Activated naive CD4-positive, alpha-beta T cell treated with anti-CD3 and anti-CD28 coated beads for 36 hours (primary cell): ENCODE results near the gene ISLR. TPM values are rescaled to one million over a fixed set of nuclear protein-coding genes. Genes with fewer than 3 reads are reported as not detected.
"Not testable (repeated sequence)": the region's sequence is repeated elsewhere in the genome, so short reads cannot be mapped to it uniquely, and the experiment has no call there.

ENCODE experiments used
- CTCF ChIA-PET: fragments of 350-600 bp; sonication (Branson Sonifier 250); formaldehyde crosslinking; loops from one replicate; lab custom pipeline; 2021; ENCODE audit warnings: antibody characterized with exemption; lab: Charles Lee
- DNase-seq: peaks from one replicate; pipeline ENCODE4 v3.0.0-alpha.2; 2020
- H3K27ac Mint-ChIP-seq: one replicate; pipeline ENCODE4 v1.8.0; 2021; ENCODE audit warnings: mild to moderate bottlenecking, mixed read lengths
- H3K27me3 Mint-ChIP-seq: one replicate; pipeline ENCODE4 v1.8.0; 2021; ENCODE audit warnings: low read depth, mixed read lengths
- H3K36me3 Mint-ChIP-seq: one replicate; pipeline ENCODE4 v1.8.0; 2021; ENCODE audit warnings: low read depth, mixed read lengths
- H3K4me1 Mint-ChIP-seq: one replicate; pipeline ENCODE4 v1.8.0; 2021; ENCODE audit warnings: low read depth, mixed read lengths
- H3K4me3 Mint-ChIP-seq: one replicate; pipeline ENCODE4 v1.8.0; 2021; ENCODE audit warnings: mild to moderate bottlenecking, moderate library complexity, mixed read lengths
- H3K9me3 Mint-ChIP-seq: one replicate; pipeline ENCODE4 v1.8.0; 2021; ENCODE audit warnings: mixed read lengths
- intact Hi-C: fragments of 100-400 bp; cut with micrococcal nuclease; formaldehyde crosslinking; loops from one replicate; pipeline ENCODE4 v1.15.1; 2023
- total RNA-seq, 2 experiments: library from RNA; stranded (reverse); gene quantifications; one replicate each; pipeline ENCODE4 v1.2.3, GENCODE V29; 2021

ISLR gene
- total RNA-seq, 2 experiments from 2014 or later, result not detected

GRCh38 chr15:74144153-74144775, 29.2 kb upstream of the ISLR start:
- intact Hi-C loops, result no loop called here
- H3K9me3 Mint-ChIP-seq, result no peaks in the 10 kb centered on the region
- H3K4me3 Mint-ChIP-seq, result no peak overlapping the region
- no peaks in the 10 kb centered on the region for H3K36me3 Mint-ChIP-seq
- DNase-seq, result no peak
- peaks cover 24% of the 10 kb centered on the region for H3K27me3 Mint-ChIP-seq
- H3K4me1 Mint-ChIP-seq, result no peaks in the 10 kb centered on the region
- H3K27ac Mint-ChIP-seq, result no peak overlapping the region
- CTCF ChIA-PET, result interaction anchor here (1.2 kb wide), 1 partner anchor 176 kb away, joined by 3 read pairs; no protein-coding TSS in a partner anchor

GRCh38 chr15:74146277-74146800, 27.2 kb upstream of the ISLR start:
- CTCF ChIA-PET, result interaction anchor here (0.6 to 1.2 kb wide), 3 partner anchors 11 to 161 kb away, joined by 3 read pairs; no protein-coding TSS in a partner anchor
- Mint-ChIP-seq H3K36me3 (no peaks in the 10 kb centered on the region), H3K4me1 (no peaks in the 10 kb centered on the region), H3K9me3 (no peaks in the 10 kb centered on the region), H3K4me3 (no peak overlapping the region), H3K27me3 (peaks cover 20% of the 10 kb centered on the region), H3K27ac (no peak overlapping the region)
- intact Hi-C loops, result no loop called here
- DNase-seq, result no peak

- Mint-ChIP-seq H3K36me3 (no peaks in the 10 kb centered on the region), H3K9me3 (no peaks in the 10 kb centered on the region), H3K27ac (no peak overlapping the region), H3K4me1 (no peaks in the 10 kb centered on the region), H3K4me3 (no peak overlapping the region), H3K27me3 (peaks cover 20% of the 10 kb centered on the region)
- CTCF ChIA-PET, result interaction anchor here (0.6 kb wide), 1 partner anchor 21 kb away, joined by 3 read pairs; no protein-coding TSS in a partner anchor
- intact Hi-C loops, result no loop called here
- no peak for DNase-seq
Observed at GRCh38 chr15:74147051-74147450, 26.5 kb upstream of the ISLR start.

GRCh38 chr15:74155766-74156417, 17.6 kb upstream of the ISLR start:
- Mint-ChIP-seq H3K27me3 (peaks cover 8% of the 10 kb centered on the region), H3K4me3 (no peak overlapping the region), H3K36me3 (no peaks in the 10 kb centered on the region), H3K27ac (no peak overlapping the region), H3K4me1 (peaks cover 17% of the 10 kb centered on the region), H3K9me3 (no peaks in the 10 kb centered on the region)
- DNase-seq, result no peak
- CTCF ChIA-PET, result interaction anchor here (0.9 kb wide), 1 partner anchor 107 kb away, joined by 3 read pairs; no protein-coding TSS in a partner anchor
- intact Hi-C loops, result no loop called here

GRCh38 chr15:74156678-74157411, 16.7 kb upstream of the ISLR start:
- Mint-ChIP-seq H3K9me3 (no peaks in the 10 kb centered on the region), H3K27ac (no peak overlapping the region), H3K4me3 (no peak overlapping the region), H3K4me1 (peaks cover 17% of the 10 kb centered on the region), H3K36me3 (no peaks in the 10 kb centered on the region), H3K27me3 (peaks cover 8% of the 10 kb centered on the region)
- intact Hi-C loops, result no loop called here
- DNase-seq, result no peak
- CTCF ChIA-PET, result interaction anchor here (0.6 to 1.2 kb wide), 3 partner anchors 11 to 151 kb away, joined by 3 to 6 read pairs (median 3); no protein-coding TSS in a partner anchor

GRCh38 chr15:74157868-74158827, 15.4 kb upstream of the ISLR start:
- peaks cover 17% of the 10 kb centered on the region for H3K4me1 Mint-ChIP-seq
- no peak overlapping the region for H3K27ac Mint-ChIP-seq
- no peaks in the 10 kb centered on the region for H3K36me3 Mint-ChIP-seq
- CTCF ChIA-PET, result interaction anchor here (1.2 kb wide), 1 partner anchor 150 kb away, joined by 6 read pairs; no protein-coding TSS in a partner anchor
- H3K9me3 Mint-ChIP-seq, result no peaks in the 10 kb centered on the region
- no peak overlapping the region for H3K4me3 Mint-ChIP-seq
- no peak for DNase-seq
- peaks cover 8% of the 10 kb centered on the region for H3K27me3 Mint-ChIP-seq
- intact Hi-C loops, result no loop called here

GRCh38 chr15:74158855-74159650, 14.5 kb upstream of the ISLR start:
- H3K27ac Mint-ChIP-seq, result no peak overlapping the region
- intact Hi-C loops, result no loop called here
- no peaks in the 10 kb centered on the region for H3K9me3 Mint-ChIP-seq
- CTCF ChIA-PET, result no interaction called here
- H3K27me3 Mint-ChIP-seq, result peaks cover 4% of the 10 kb centered on the region
- peaks cover 17% of the 10 kb centered on the region for H3K4me1 Mint-ChIP-seq
- H3K4me3 Mint-ChIP-seq, result no peak overlapping the region
- H3K36me3 Mint-ChIP-seq, result no peaks in the 10 kb centered on the region
- DNase-seq, result no peak

- intact Hi-C loops, result no loop called here
- no peak for DNase-seq
- no peak overlapping the region for H3K4me3 Mint-ChIP-seq
- no peaks in the 10 kb centered on the region for H3K9me3 Mint-ChIP-seq
- no peaks in the 10 kb centered on the region for H3K36me3 Mint-ChIP-seq
- CTCF ChIA-PET, result interaction anchor here (0.6 kb wide), 1 partner anchor 1921 kb away, joined by 3 read pairs; no protein-coding TSS in a partner anchor
- H3K27me3 Mint-ChIP-seq, result peaks cover 4% of the 10 kb centered on the region
- peaks cover 17% of the 10 kb centered on the region for H3K4me1 Mint-ChIP-seq
- H3K27ac Mint-ChIP-seq, result no peak overlapping the region
Observed at GRCh38 chr15:74159773-74160172, 13.7 kb upstream of the ISLR start.

GRCh38 chr15:74160390-74160789, 13.1 kb upstream of the ISLR start:
- intact Hi-C loops, DNase-seq, H3K36me3 Mint-ChIP-seq, H3K4me3 Mint-ChIP-seq, H3K27me3 Mint-ChIP-seq, H3K27ac Mint-ChIP-seq, H3K9me3 Mint-ChIP-seq: not testable (repeated sequence)
- peaks cover 17% of the 10 kb centered on the region for H3K4me1 Mint-ChIP-seq
- CTCF ChIA-PET, result interaction anchor here (0.6 kb wide), 1 partner anchor 1922 kb away, joined by 3 read pairs; no protein-coding TSS in a partner anchor

GRCh38 chr15:74162195-74162536, 11.3 kb upstream of the ISLR start:
- peaks cover 13% of the 10 kb centered on the region for H3K4me1 Mint-ChIP-seq
- H3K36me3 Mint-ChIP-seq, H3K4me3 Mint-ChIP-seq, DNase-seq, H3K9me3 Mint-ChIP-seq, intact Hi-C loops, H3K27ac Mint-ChIP-seq, CTCF ChIA-PET, H3K27me3 Mint-ChIP-seq: not testable (repeated sequence)

- no peak for DNase-seq
- Mint-ChIP-seq H3K27me3 (no peaks in the 10 kb centered on the region), H3K4me1 (no peaks in the 10 kb centered on the region), H3K27ac (no peak overlapping the region), H3K4me3 (no peak overlapping the region), H3K9me3 (no peaks in the 10 kb centered on the region), H3K36me3 (no peaks in the 10 kb centered on the region)
- intact Hi-C loops, result no loop called here
- CTCF ChIA-PET, result no interaction called here
Observed at GRCh38 chr15:74165461-74165860, 8.0 kb upstream of the ISLR start.
